DMS53 treated with DMSO at 0.1 percent for 48 hours (cell line): ENCODE measurements around the gene HIPK2.

Source experiments
- DNase-seq: peaks from one replicate; lab custom pipeline; 2025; ENCODE audit not compliant: unreplicated experiment; lab: John Stamatoyannopoulos, UW

HIPK2 gene

DNA sequence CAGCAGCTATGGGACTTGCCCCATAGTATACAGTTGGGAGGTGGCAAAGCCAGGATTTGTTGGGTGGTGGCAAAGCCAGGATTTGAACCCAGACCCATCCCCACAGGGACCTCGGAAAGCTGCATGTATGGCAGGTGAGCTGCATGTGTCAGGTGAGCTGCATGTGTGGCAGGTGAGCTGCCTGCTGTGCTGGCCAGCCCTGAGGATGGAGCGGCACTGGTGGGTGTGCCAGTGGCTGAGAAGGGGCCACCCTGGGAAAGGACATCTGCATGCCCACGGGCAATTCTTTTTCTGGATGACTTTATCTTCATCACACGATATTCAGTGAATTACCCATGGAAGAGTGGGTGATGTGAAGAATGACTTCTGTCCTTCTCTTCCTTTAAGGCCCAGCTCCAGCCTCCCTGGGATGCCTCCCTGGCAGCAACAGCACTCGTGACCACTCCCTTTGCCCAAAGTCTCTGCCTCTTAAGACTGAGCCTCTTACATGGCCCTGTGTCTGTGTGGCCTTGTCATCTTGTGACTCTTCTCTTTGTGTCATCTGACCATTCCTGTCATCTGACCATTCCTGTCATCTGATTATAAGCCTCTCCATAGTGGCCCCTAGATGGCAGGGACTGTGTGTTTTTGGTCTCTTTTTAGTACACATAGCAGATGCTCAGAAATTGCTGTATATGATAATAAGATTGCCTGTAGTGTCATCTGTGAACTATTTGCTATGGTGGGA, 229.3 kb downstream of the HIPK2 start:
- no peak for DNase-seq

- no peak for DNase-seq
Observed at GRCh38 chr7:139544645-139545044, 233.2 kb downstream of the HIPK2 start.

DNA sequence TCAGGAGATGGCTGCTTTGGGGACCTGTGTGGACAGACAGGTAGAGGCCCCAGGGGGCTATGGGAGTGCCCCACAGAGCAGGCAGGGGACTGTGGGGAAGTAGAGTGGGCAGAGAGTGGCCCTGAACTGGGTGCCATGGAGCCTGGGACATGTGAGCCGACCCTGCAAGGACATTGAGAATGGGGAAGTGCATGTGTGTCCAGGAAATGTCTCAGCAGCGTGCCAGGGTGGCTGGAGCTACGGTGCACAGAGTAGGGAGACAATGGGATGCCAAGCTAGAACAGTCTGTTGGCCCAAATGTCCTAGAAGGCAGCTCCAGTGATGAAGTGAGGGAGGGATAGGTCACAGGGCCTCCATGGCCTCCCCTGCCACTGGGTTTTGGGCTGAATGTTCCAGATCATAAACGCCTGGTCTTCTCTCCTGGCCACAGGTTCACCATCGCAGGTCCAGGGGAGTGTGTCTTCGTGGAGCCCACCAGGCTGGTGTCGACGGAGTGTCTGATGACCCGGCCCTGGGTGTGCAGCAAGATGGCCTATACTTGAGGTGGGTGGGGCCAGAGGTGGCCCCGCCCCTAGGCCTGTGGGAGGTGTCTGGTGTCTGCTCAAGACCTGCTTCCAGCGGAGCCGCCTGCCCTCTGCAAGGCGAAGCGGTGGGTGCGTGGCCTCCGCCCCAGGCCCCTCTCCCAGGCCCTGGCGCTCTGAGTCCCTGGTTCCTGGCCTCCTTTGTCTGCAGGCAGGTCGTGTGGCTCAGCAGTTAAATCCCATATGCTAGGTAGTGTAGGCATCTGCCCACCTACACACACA, 233.8 kb downstream of the HIPK2 start:
- no peak for DNase-seq

DNA sequence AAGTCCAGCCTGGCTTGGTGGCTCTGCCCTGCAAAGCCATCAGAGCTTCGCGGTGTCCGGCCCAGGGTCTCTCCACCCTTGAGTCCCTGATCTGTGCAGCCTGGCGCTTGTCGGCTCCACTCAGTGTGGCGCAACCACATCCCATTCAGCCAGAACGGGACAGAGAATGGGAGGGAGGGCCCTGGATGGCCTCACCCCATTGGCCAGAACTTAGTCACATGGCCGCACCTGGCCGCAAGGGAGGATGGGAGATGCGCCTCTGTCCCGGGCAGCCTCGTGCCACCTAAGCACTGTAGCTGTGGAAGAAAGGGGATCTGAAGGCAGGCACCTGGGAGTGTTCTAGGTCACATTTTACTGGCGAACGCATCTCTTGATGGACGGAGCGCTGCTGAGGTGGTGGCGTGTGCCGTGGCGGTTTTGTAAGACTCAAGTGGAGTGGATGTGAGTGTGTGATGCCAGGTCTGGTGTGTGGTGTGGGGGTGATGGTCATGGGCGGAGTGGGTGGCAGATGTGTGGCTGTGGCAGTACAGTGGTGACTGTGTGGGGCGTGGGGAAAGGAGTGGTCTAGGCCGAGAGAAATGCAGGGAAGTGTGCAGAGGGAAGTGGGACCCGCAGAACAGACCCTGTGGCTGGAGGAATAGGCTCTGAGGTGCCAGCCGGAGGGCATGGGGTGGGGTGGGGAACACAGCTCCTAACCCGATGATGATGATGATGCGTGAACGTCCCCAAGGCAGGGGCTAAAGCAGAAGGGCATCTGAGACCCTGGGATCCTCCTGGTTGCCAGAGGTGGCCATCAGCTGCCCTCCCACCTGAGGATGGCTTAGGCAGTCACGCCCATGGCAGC, 235.3 kb downstream of the HIPK2 start:
- peak; percentile 86 for DNase-seq

- peak; percentile 13 for DNase-seq
Observed at GRCh38 chr7:139541600-139542307, 236.0 kb downstream of the HIPK2 start.

GRCh38 chr7:139540203-139540602, 237.6 kb downstream of the HIPK2 start:
- DNase-seq = no peak

DNA sequence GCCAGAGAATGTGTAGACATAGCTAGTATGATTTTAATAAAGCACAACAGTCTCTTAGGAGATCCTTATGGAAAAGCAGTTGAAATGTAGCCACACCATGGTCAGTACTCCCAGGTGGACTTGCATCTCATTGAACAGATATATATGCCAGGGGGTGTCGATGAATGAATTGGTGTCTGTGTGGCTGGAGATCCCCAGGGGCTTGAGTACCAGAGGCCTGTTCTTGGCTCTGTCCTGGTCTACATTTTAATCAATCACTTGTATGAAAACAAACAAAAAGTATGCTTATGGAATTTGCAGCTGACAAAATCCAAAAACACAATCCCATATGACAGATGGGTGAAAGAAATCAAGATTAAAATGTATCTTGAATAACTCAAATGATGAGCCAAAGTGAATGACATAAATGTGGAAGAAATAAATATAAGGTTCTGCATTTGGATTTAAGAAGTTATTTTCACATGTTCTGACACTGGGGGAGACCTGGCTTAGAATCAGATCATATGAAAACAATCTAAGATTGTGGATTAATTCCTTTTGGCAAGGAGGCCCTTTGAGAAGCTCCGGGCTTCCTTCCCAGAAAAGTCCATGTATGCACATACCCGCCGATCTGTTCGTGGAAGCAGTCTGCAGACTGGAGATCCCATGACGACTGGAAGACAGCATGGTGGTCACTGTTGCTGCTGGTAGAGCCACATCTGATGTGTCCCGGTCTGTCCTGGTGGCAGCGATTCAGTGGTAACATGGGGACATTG, 238.7 kb downstream of the HIPK2 start:
- DNase-seq = no peak

GRCh38 chr7:139536152-139536551, 241.6 kb downstream of the HIPK2 start:
- DNase-seq = no peak

DNA sequence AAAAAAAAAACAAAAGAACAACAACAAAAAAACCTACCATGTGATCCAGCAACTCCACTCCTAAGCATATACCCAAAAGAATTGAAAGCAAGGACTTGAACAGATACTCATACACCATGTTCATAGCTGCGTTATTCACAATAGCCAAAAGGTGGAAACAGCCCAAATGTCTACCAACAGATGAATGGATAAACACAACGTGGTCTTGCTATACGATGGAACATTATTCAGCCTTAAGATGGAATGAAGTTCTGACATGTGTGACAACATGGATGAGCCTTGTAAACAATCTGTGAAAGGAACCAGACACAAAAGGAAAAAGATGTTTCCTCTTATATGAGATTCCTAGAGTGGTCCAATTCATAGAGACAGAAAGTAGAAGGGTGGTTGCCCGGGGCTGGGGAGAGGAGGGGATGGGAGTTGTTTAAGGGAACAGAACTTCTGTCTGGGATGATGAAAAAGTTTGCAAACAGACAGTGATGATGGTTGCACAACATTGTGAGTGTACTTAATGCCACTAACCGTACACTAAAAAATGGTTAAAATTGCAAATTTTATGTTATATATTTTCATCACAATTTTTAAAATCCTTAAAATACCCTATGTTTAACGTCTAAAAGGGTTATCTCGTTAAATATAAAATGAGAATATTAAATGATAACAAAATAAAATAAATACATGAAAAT, 242.7 kb downstream of the HIPK2 start:
- DNase-seq = no peak

GRCh38 chr7:139534096-139534495, 243.7 kb downstream of the HIPK2 start:
- no peak for DNase-seq

GRCh38 chr7:139532636-139533155, 245.1 kb downstream of the HIPK2 start:
- no peak for DNase-seq

DNA sequence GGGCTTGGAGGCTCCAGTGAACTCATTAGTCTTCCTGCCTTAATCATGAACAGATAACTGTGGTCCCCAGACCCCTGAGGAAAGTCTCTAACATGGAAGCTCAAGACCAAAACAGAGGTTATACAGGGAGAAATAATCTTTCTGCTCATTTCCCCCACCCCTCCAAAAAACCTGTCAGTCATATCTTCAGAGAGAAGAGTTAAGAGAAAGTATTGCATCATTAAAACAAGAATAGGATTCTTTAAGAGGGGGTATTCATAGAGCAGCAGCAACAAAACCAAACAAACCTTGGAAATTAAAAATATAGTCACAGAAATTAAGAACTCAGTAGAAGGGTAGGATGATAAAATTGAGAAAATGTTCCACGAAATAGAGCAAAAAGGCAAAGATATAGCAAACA, 246.7 kb downstream of the HIPK2 start:
- DNase-seq = no peak

DNA sequence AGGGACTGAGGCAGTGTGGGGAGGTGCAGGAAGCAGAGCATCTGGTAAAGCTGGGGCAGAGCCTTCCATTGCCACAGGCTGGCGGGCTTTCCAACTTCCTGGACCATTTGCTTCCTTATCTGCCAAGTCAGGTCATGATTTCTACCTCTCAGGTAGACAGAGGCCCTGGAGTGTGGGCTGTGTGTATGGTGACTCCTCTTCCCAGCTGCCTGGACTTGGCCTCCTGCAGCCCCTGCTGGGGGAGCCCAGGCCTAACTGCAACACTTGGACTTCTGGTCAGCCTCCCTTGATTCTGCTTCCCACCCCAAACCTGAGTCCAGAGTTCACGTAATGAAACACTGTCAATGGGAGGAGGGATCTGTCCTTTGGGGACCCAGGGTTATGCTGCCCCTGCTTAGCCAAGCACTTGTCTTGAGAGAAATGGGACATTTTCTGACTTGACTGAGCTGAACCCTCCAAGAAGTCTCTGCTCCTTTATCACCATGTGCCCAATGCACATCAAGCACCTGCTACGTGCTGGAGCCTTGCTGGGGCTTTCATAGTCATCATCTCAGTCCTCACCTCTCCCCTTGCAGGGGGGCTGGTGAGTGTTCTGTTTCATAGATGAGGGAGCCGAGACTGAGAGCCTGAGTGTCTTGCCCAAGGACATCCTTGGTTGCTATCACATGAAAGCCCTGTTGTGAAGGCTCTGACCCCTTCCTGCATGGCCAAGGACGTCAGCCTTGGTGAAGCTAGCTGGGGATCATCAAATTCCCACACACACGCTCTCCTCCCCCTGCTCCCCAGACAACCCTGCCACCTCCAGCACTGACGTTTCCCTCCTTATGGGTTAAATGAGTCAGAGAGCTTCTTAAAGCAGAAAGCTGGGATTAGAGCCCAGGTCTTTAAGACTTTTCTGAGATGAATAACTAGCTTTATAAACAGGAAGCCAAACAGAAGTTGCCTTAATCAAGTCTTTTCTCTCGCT, 250.9 kb downstream of the HIPK2 start:
- DNase-seq = no peak

- no peak for DNase-seq
Observed at GRCh38 chr7:139525750-139526149, 252.0 kb downstream of the HIPK2 start.

GRCh38 chr7:139525239-139525638, 252.6 kb downstream of the HIPK2 start:
- DNase-seq = no peak

DNA sequence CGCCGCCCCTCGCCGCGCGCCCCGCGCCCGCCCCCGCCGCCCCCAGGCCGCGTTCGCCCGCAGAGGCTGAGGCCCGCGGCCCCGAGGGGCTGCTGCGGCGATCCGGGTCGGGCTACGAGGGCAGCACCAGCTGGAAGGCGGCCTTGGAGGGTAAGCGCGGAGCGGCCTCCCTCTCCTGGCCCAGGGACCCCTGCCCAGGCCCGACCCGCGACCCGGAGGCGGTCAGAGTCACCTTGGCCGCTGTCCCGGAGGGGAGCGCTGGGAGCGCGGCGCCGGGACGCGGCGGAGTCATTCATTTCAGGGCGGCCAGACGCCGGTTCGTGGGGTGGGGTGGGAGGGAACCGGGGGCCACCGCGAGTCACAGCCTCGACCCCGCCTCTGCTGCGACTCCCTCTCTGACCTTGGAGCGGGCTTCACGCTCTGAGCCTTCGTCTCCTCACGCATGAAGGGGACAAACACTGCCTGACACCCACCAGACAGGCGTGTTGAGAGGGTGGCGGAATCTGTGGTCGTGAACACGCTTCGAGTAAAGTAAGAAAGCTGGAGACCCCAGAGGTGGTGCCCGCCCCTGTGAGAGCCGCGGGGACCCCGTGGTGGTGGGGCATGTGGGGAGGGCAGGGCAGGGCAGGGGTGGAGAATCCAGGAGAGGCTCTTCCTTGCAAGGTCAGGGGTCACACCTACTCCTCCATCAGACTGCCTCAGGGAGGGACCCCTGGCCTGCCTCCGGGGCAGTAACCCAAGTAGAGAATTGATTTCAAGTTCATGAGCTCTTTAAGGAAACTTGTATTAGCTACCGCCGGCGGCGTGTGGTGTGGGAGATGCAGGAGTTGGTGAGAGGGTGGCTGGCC, 253.6 kb downstream of the HIPK2 start:
- no peak for DNase-seq

DNA sequence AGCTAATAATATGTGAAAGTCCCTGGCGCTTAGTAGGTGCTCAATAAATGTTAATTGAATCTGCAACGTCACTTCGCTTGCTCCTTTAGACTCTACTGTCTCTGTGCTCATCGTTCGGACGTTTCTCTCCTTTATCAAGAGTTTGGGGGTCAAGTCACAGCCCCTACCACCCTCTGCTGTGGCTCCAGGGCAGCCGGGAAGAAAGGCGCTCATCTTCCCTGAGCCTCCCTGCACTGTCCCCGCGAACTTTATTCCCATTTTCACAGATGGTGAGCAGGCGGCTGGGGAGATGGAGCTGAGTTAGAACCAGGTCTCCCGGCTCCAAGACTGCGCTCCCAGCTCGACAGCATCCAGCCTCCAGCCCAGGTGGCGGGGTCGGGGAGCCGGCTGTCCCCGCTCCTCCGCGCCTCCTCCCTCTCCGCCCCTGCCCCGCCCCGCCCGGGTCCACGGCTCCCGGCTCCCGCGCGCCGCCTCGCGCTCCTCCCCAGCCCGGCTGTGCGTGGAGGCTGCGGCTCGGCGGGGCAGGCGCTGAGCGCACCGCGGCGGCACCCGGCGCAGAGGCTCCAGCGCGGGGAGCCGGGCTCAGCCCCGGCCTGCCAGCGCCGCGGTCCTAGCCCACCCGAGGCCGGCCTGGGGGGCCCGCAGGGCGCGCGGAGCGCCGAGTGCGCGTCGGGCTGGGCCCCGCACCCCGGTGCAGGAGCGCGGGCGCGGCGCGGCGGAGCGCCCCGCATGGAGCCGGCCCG, 254.4 kb downstream of the HIPK2 start, which contains the start of gene CLEC2L:
Gene CLEC2L (plus strand): TSS at position 487 of the 743 bp plus-strand sequence. CDS start 243 bp downstream, at position 730.
- no peak for DNase-seq
